ENCODE data around the gene CENPM. TPM values are rescaled to one million over a fixed set of nuclear protein-coding genes. Genes with fewer than 3 reads are reported as not detected.
A peak's percentile ranks its signal among the peaks of the same experiment; 100 is the strongest.

Gene CENPM
- total RNA-seq, 4 donors from 2014 or later, result 12.7 TPM; not detected in 3

- no peak for TF ChIP-seq POLR2A (IDR thresholded peaks at IDR 0.05)
- TF ChIP-seq, protein P1, sequence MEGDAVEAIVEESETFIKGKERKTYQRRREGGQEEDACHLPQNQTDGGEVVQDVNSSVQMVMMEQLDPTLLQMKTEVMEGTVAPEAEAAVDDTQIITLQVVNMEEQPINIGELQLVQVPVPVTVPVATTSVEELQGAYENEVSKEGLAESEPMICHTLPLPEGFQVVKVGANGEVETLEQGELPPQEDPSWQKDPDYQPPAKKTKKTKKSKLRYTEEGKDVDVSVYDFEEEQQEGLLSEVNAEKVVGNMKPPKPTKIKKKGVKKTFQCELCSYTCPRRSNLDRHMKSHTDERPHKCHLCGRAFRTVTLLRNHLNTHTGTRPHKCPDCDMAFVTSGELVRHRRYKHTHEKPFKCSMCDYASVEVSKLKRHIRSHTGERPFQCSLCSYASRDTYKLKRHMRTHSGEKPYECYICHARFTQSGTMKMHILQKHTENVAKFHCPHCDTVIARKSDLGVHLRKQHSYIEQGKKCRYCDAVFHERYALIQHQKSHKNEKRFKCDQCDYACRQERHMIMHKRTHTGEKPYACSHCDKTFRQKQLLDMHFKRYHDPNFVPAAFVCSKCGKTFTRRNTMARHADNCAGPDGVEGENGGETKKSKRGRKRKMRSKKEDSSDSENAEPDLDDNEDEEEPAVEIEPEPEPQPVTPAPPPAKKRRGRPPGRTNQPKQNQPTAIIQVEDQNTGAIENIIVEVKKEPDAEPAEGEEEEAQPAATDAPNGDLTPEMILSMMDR (IDR thresholded peaks at IDR 0.05), result no peak
- H3K4me3 ChIP-seq, result no peak overlapping the region
- no peak overlapping the region for H3K27ac ChIP-seq
- intact Hi-C loops (cut with DNase I; ENCODE audit: low total_unique reads), result no loop called here
- no peaks in the 10 kb centered on the region for H3K36me3 ChIP-seq
- H3K4me1 ChIP-seq, result peaks cover 0 to 31% of the 10 kb centered on the region in 2 donors
- H3K9me3 ChIP-seq, result no peaks in the 10 kb centered on the region
- H3K27me3 ChIP-seq, result peaks cover 12 to 61% of the 10 kb centered on the region in 2 donors
- no peak for DNase-seq
Measured at GRCh38 chr22:41913040-41913719, 33.8 kb downstream of the CENPM start.

- H3K4me1 ChIP-seq, result peaks cover 0 to 31% of the 10 kb centered on the region in 2 donors
Measured at GRCh38 chr22:41912338-41913039, 34.5 kb downstream of the CENPM start.

GRCh38 chr22:41911001-41911611 lies 35.8 kb downstream of the CENPM start:
- no peak for TF ChIP-seq POLR2A (IDR thresholded peaks at IDR 0.05)
- TF ChIP-seq, protein P1 (IDR thresholded peaks at IDR 0.05), result no peak
- Histone ChIP-seq H3K36me3 (no peaks in the 10 kb centered on the region), H3K4me1 (peaks cover 0 to 31% of the 10 kb centered on the region in 2 donors), H3K27ac (no peak overlapping the region), H3K27me3 (peaks cover 12 to 45% of the 10 kb centered on the region in 2 donors), H3K9me3 (no peaks in the 10 kb centered on the region), H3K4me3 (no peak overlapping the region)
- intact Hi-C loops (cut with DNase I; ENCODE audit: low total_unique reads), result no loop called here
- no peak for DNase-seq

More at GRCh38 chr22:41912338-41913039, 34.5 kb downstream of the CENPM start:
- no peak for TF ChIP-seq POLR2A (IDR thresholded peaks at IDR 0.05)
- TF ChIP-seq, protein P1 (IDR thresholded peaks at IDR 0.05), result no peak
- H3K9me3 ChIP-seq, result no peaks in the 10 kb centered on the region
- H3K27me3 ChIP-seq, result peaks cover 12 to 56% of the 10 kb centered on the region in 2 donors
- H3K4me3 ChIP-seq, result no peak overlapping the region
- H3K27ac ChIP-seq, result no peak overlapping the region
- no peak for DNase-seq
- intact Hi-C loops (cut with DNase I; ENCODE audit: low total_unique reads), result no loop called here
- H3K36me3 ChIP-seq, result no peaks in the 10 kb centered on the region

- H3K36me3 ChIP-seq, result no peaks in the 10 kb centered on the region
- peaks cover 12 to 37% of the 10 kb centered on the region in 2 donors for H3K27me3 ChIP-seq
- H3K4me1 ChIP-seq, result peaks cover 0 to 29% of the 10 kb centered on the region in 2 donors
- H3K9me3 ChIP-seq, result no peaks in the 10 kb centered on the region
- H3K4me3 ChIP-seq, result peak overlapping the region in 1 of 2 donors; percentile 21
- DNase-seq, result no peak
- H3K27ac ChIP-seq, result no peak overlapping the region
- intact Hi-C loops (cut with DNase I; ENCODE audit: low total_unique reads), result no loop called here
- TF ChIP-seq, protein P1 (IDR thresholded peaks at IDR 0.05), result no peak
- no peak for TF ChIP-seq POLR2A (IDR thresholded peaks at IDR 0.05)
Measured at GRCh38 chr22:41910050-41911000, 36.6 kb downstream of the CENPM start.

All from uterus (tissue), 4 donors.